Upper lobe of right lung (tissue), 1 donor: ENCODE results near the gene ARHGAP45. TPM values are rescaled to one million over a fixed set of nuclear protein-coding genes. Genes with fewer than 3 reads are reported as not detected.

Source experiments
- ATAC-seq: fragments of 200-7000 bp; cut with Tn5 transposase; one replicate; pipeline ENCODE4 v1.9.1; 2020; ENCODE audit warnings: mild to moderate bottlenecking, moderate library complexity
- DNase-seq: peaks from one replicate; pipeline ENCODE4 v3.0.0-alpha.2; 2020
- H3K27ac ChIP-seq: fragments of 200-600 bp; one replicate; pipeline ENCODE4 v1.8.0; 2022
- H3K27me3 ChIP-seq: fragments of 200-600 bp; one replicate; pipeline ENCODE4 v1.8.0; 2022; ENCODE audit warnings: mild to moderate bottlenecking
- H3K36me3 ChIP-seq: fragments of 200-600 bp; one replicate; pipeline ENCODE4 v1.8.0; 2022
- H3K4me1 ChIP-seq: fragments of 200-600 bp; one replicate; pipeline ENCODE4 v1.8.0; 2022
- H3K4me3 ChIP-seq: fragments of 200-600 bp; one replicate; pipeline ENCODE4 v1.8.0; 2022; ENCODE audit warnings: mild to moderate bottlenecking
- H3K9me3 ChIP-seq: fragments of 200-600 bp; one replicate; pipeline ENCODE4 v1.8.0; 2022
- intact Hi-C: fragments of 100-400 bp; cut with DNase I; formaldehyde crosslinking; loops from one replicate; pipeline ENCODE4 v1.11.0; 2022
- total RNA-seq: library from RNA; stranded (reverse); fragmentation: NEBNext Ultra II Directional; extraction: Animal tissue kit (Norgen Biotek cat#: 25700); gene quantifications from one replicate; pipeline ENCODE4 v1.2.1, GENCODE V29; 2021
- TF ChIP-seq, protein P1 (sequence below): fragments of 200-600 bp; IDR thresholded peaks from one replicate; pipeline ENCODE4 v1.8.0; 2022; ENCODE audit warnings: antibody characterized with exemption
- donor health status: DM: no; HTN: yes; CAD: no; lungs with severe emphysema.

ARHGAP45 gene
- total RNA-seq, 1 donor from 2014 or later: 98.2 TPM

DNA sequence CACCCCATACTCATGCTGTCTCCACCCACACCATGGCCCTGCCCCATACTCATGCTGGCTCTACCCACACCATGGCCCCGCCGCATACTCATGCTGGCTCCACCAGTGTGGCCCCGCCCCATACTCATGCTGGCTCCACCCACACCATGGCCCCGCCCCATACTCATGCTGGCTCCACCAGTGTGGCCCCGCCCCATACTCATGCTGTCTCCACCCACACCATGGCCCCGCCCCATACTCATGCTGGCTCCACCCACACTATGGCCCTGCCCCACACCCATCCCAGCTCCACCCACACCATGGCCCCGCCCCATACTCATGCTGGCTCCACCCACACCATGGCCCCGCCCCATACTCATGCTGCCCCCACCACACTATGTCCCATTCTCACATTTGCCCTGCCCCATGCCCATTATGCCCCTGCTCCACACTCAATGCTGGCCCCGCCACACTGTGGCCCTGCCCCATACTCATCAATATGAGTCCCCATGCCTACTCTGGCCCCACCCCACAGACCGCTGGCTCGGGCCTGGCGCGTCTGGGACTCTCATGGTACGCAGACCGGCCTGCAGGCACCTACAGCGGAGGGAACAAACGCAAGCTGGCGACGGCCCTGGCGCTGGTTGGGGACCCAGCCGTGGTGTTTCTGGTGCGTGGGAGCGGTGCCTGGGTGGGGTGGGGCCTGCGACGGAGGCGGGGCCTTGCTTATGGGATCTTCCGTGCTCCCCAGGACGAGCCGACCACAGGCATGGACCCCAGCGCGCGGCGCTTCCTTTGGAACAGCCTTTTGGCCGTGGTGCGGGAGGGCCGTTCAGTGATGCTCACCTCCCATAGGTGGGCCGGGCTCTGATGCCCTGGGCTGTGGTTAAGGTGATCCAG is 3.7 kb upstream of the ARHGAP45 start:
- TF ChIP-seq, protein P1, sequence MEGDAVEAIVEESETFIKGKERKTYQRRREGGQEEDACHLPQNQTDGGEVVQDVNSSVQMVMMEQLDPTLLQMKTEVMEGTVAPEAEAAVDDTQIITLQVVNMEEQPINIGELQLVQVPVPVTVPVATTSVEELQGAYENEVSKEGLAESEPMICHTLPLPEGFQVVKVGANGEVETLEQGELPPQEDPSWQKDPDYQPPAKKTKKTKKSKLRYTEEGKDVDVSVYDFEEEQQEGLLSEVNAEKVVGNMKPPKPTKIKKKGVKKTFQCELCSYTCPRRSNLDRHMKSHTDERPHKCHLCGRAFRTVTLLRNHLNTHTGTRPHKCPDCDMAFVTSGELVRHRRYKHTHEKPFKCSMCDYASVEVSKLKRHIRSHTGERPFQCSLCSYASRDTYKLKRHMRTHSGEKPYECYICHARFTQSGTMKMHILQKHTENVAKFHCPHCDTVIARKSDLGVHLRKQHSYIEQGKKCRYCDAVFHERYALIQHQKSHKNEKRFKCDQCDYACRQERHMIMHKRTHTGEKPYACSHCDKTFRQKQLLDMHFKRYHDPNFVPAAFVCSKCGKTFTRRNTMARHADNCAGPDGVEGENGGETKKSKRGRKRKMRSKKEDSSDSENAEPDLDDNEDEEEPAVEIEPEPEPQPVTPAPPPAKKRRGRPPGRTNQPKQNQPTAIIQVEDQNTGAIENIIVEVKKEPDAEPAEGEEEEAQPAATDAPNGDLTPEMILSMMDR: no peak
- Histone ChIP-seq H3K27me3 (no peaks in the 10 kb centered on the region), H3K4me3 (no peak overlapping the region), H3K4me1 (peaks cover 32% of the 10 kb centered on the region), H3K9me3 (peaks cover 3% of the 10 kb centered on the region), H3K27ac (no peak overlapping the region), H3K36me3 (no peaks in the 10 kb centered on the region)
- DNase-seq (peak; percentile 74), ATAC-seq (no peak)
- intact Hi-C loops: no loop called here

DNA sequence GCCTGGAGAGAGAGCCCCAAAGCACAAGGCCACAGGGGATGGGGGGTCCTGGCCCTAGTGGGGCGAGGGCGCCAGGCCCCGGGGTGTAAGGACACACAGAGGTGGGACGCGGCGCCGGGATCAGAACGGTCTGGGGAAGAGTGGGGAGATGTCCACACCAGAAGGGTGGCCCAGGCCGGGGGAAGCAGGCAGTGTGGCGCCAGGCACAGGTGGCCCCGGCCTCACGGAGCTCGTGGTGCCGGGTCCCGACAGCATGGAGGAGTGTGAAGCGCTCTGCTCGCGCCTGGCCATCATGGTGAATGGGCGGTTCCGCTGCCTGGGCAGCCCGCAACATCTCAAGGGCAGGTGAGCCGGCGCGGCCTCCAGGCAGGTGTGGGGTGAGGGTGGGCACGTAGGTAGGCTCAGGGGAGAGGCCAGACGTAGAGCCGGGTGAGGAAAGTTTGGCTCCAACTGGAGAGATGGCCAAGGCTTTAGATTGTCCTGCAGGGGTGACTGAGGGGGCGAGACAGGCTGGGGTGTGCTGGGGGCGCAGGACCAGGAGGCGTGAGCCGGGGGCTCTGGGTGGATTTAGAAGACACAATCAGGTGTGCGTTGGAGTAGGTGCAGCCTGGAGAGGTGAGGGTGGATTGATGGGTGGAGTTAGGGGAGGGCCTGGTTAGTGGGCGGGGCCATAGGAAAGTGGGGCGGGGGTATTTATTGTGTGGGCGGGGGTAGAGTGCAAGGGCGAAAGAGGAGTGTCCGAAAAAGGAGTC is 2.9 kb upstream of the ARHGAP45 start:
- no peak for DNase-seq
- intact Hi-C loops: no loop called here
- ATAC-seq: peak; percentile 6
- peaks cover 40% of the 10 kb centered on the region for H3K4me1 ChIP-seq
- H3K9me3 ChIP-seq: no peaks in the 10 kb centered on the region
- TF ChIP-seq, protein P1: no peak
- no peaks in the 10 kb centered on the region for H3K36me3 ChIP-seq
- H3K4me3 ChIP-seq: no peak overlapping the region
- no peaks in the 10 kb centered on the region for H3K27me3 ChIP-seq
- H3K27ac ChIP-seq: peak overlapping the region; percentile 79

DNA sequence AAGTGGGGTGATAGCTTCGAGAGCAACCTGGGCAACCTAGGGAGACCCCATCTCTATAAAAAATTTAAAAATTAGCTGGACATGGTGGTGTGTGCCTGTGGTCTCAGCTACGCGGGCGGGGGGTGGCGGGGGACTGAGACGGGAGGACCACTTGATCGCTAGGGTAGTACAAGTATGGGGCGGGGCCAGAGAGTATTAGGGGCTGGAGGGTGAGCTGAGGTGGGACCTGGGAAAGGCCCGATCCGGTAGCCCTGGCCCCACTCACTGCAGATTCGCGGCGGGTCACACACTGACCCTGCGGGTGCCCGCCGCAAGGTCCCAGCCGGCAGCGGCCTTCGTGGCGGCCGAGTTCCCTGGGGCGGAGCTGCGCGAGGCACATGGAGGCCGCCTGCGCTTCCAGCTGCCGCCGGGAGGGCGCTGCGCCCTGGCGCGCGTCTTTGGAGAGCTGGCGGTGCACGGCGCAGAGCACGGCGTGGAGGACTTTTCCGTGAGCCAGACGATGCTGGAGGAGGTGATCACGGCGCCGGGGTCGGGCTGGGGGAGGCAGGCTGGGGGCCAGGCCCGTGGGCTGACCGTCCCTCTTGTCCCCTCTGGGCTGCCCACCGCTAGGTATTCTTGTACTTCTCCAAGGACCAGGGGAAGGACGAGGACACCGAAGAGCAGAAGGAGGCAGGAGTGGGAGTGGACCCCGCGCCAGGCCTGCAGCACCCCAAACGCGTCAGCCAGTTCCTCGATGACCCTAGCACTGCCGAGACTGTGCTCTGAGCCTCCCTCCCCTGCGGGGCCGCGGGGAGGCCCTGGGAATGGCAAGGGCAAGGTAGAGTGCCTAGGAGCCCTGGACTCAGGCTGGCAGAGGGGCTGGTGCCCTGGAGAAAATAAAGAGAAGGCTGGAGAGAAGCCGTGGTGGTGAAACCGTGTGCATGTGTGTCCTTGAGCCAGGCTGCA is 2.0 kb upstream of the ARHGAP45 start:
- H3K4me3 ChIP-seq: peak overlapping the region; percentile 29
- no peaks in the 10 kb centered on the region for H3K36me3 ChIP-seq
- H3K27ac ChIP-seq: peak overlapping the region; percentile 79
- no peaks in the 10 kb centered on the region for H3K9me3 ChIP-seq
- H3K4me1 ChIP-seq: peaks cover 49% of the 10 kb centered on the region
- ATAC-seq: peak; percentile 67
- TF ChIP-seq, protein P1: peak; percentile 88
- no peaks in the 10 kb centered on the region for H3K27me3 ChIP-seq
- DNase-seq: peak; percentile 89
- intact Hi-C loops: no loop called here

DNA sequence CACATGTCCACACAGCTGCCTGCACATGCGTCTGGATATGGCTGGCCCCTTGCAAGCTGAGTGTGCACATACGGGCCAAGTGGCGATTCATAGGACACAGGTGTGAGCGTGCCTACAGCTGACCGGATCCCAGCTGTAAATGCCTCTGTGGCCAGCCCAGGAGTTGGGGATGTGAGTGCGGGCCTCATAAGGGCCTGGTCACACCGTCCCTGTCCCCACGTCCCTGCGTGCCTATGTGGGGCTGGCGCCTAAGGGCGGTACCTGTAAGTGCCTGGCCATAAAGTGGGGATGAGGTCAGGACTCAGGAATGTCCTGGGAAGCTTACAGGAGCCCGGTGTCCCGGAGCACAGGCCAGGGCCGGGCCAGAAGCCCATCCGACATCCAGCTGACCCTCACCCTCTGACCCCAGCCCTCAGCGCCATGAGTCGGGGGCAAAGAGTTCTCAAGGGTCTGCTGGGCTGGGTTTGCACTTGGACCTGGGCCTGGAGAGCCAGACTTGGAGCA is 1.3 kb upstream of the ARHGAP45 start:
- H3K27me3 ChIP-seq: no peaks in the 10 kb centered on the region
- H3K9me3 ChIP-seq: no peaks in the 10 kb centered on the region
- ATAC-seq (peak; percentile 62), DNase-seq (no peak)
- TF ChIP-seq, protein P1: no peak
- peaks cover 52% of the 10 kb centered on the region for H3K4me1 ChIP-seq
- no peaks in the 10 kb centered on the region for H3K36me3 ChIP-seq
- H3K4me3 ChIP-seq: peak overlapping the region; percentile 62
- intact Hi-C loops: no loop called here
- H3K27ac ChIP-seq: peak overlapping the region; percentile 79

DNA sequence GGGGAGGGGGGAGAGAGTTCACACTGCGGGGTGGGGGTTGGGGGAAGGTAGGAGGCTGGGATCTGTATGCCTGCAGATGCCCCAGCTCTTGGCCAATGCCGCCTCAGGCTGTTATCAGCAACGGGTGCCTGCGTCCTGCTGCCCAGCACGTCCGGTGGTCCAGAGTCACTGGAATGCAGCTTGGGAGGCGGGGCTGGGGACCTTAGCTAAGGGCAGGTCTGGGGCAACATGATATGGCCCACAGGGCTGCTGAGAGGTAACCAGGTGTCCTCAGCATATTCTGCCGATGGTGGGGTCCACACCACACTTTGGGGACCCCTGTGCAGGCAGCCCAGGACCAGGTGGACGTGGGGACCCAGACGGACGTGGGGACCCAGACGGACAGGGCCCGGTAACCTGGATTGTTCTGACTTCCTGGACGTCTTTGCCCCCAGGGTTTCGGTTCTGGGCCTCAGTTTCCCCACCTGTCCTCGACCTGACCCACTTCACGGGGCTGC is 668 bp upstream of the ARHGAP45 start:
- H3K36me3 ChIP-seq: no peaks in the 10 kb centered on the region
- no peaks in the 10 kb centered on the region for H3K27me3 ChIP-seq
- DNase-seq (no peak), ATAC-seq (peak; percentile 1)
- H3K27ac ChIP-seq: peak overlapping the region; percentile 79
- H3K4me1 ChIP-seq: peaks cover 54% of the 10 kb centered on the region
- TF ChIP-seq, protein P1: no peak
- peak overlapping the region; percentile 62 for H3K4me3 ChIP-seq
- H3K9me3 ChIP-seq: no peaks in the 10 kb centered on the region
- intact Hi-C loops: no loop called here
